ENCODE data around the gene KDM6A.
"Not testable (repeated sequence)": the region's sequence is repeated elsewhere in the genome, so short reads cannot be mapped to it uniquely, and the experiment has no call there.

Gene KDM6A

DNA sequence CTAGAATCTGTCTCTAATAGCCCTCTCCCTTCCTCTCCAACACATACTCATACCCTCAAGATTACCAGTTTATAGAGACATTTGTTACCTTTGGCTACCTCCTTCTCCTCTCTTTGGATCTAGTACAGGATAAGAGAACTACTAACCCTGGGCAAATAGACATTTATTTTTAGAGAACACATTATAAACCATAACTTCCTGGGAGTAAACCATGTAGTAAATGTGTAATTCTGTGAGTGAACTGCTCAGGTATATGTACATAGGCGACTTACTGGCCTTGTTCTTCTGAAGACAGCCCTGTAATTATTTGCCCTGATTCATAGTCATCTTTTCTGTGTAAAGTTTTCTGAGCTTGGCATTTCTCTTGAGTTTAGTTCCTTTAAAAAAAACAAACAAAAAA lies 94.2 kb downstream of the KDM6A start:
- no peak for DNase-seq

GRCh38 chrX:44970709-44971108 lies 97.7 kb downstream of the KDM6A start:
- no peak for DNase-seq

GRCh38 chrX:44971674-44972073 lies 98.7 kb downstream of the KDM6A start:
- no peak for DNase-seq

DNA sequence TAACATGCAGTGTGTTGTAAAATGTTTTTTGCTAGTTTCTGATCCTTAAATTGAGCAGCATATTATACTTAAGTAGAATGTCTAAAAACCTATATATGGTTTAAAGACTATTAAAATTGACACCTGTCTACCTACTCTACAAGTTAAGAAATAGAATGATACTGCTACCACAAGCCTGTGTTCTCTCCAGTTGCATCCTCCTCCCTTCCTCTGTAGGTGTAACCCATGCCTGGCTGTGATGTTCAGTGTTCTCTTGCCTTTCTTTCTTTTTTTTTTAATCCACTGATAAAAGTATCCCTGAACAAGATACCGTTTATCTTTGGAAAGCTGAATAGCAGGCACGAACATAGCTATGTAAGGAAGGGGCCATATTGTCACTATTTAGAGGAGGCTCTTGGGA lies 99.1 kb downstream of the KDM6A start:
- no peak for DNase-seq

DNA sequence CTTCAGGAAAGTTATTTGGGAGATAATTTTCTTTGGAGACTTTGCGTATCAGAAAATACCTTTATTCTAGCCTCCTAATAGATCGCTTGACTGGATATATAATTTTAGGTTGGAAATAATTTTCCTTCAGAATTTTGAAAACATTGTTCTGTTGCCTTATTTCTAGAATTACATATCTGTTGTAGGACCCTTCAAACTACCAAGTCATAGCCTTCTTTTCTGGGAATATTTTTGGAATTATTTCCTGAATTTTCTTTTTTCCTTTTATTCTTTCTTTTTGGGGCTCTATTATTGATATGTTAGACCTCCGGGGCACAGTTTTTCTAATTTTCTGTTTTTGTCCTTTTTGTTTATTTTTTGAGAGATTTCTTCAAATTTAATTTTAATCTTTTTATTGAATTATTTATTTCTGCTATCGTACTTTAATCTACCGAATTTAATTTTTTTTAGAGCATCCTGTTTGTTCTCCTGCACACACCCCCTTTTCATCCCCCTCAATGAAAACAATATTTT lies 100.5 kb downstream of the KDM6A start:
- DNase-seq, result no peak

DNA sequence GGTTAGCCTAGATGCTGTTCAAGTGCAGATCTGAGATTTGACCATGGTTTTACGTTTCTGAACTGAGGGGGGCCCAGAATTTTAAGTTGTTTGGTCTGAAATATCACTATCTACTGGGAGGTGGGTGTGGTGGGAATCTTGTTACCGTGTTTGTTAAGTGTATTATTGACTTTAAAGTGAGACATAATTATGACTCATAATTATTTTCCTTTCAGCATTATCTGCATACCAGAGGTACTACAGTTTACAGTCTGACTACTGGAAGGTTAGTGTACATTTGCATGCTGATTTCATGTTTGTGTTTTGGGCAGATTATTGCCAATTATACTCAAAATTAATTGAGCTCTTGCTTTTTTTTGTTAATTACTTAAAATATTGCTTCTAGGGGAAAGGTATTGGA lies 101.5 kb downstream of the KDM6A start:
- no peak for DNase-seq

DNA sequence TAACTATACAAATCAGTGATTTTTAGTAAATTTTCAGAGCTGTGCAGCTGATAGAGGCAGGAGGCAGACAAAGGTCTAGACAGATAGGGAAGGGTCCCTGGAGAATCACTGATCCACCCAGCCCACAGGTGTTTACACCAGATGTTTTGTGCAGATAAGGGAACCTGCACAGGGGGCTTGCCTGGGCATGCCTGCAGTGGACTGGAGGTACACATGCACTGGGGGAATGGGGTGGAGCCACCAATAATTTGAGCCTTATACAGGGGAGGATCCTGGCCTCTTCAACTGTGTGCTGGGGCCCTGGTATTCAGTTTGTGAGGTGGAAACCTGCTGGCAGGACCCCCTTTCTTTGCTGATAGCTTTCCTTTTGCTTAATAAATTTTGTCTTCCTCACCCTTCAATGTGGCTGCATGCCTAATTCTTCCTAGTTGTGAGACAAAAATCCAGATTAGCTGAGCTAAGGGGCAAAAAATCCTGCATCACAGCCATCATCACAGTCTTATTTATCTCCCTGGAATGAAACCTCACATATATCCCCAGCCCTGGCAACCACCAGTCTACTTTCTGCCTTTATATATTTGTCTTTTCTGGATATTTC lies 102.8 kb downstream of the KDM6A start:
- DNase-seq, result no peak

DNA sequence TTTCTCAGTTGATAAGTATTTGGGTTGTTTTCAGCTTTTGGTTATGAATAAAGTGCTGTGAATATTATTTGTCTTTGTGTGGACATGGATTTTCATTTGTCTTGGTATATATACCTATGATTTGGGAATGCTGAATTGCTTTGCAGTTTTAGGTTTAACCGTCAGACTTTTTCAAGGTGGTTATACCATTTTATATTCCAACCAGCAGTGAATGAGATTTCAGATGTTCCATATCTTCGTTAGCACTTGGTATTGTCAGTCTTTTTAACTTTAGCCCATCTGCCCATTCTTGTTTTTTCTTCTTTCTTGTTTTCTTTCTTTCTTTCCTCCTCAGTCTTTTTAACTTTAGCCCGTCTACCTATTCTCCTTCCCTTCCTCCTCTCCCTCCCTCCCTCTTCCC lies 106.0 kb downstream of the KDM6A start:
- DNase-seq, result no peak

GRCh38 chrX:44980403-44980802 lies 107.4 kb downstream of the KDM6A start:
- no peak for DNase-seq

GRCh38 chrX:44980883-44981282 lies 107.9 kb downstream of the KDM6A start:
- no peak for DNase-seq

- DNase-seq, result no peak
These were observed 117.2 kb downstream of the KDM6A start for GRCh38 chrX:44989995-44990770.

DNA sequence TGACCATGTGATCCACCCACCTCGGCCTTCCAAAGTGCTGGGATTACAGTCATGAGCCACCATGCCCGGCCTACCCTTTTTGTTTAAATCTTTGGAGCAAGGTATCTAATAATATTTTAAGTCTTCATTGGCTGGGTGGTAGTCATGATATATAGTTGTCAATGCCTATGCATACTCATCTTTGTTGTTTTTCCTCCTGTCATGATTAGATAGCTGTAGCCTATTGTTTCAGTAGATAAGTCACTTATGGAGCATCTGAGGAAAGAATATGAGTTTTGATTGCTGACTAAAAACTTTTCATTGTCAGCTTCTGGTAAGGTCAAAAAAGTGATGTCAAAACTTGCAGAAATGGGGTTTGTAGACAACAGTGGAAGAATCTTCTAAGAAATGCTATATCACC lies 119.8 kb downstream of the KDM6A start:
- DNase-seq, result no peak

GRCh38 chrX:44996277-44996676 lies 123.3 kb downstream of the KDM6A start:
- DNase-seq, result no peak

GRCh38 chrX:44997282-44997812 lies 124.4 kb downstream of the KDM6A start:
- no peak for DNase-seq

- no peak for DNase-seq
These were observed 124.9 kb downstream of the KDM6A start for GRCh38 chrX:44997888-44998287.

- not testable (repeated sequence) for DNase-seq
These were observed 126.2 kb downstream of the KDM6A start for GRCh38 chrX:44999237-44999636.

DNA sequence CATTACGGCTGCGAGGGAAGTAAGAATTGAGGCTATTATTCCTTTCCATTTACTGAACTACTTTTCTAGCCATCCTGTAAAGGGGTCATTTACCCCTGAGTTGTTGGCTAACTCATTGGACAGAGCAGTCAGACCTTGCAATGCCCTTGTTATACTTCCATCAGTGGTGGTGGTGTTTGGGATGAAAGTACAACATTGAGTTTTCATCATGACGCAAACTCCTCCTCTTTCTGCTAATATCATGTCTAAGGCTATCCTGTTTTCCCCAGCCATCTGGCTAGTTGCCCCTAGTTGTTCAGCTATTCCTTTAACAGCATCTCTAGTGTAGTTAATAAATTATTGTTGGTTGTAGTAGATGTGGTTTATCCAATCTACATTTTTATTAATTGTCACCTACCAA lies 126.9 kb downstream of the KDM6A start:
- not testable (repeated sequence) for DNase-seq

GRCh38 chrX:45001048-45001447 lies 128.1 kb downstream of the KDM6A start:
- DNase-seq, result no peak

GRCh38 chrX:45003085-45003484 lies 130.1 kb downstream of the KDM6A start:
- no peak for DNase-seq

- DNase-seq, result no peak
These were observed 133.2 kb downstream of the KDM6A start for GRCh38 chrX:45006002-45006800.

DNA sequence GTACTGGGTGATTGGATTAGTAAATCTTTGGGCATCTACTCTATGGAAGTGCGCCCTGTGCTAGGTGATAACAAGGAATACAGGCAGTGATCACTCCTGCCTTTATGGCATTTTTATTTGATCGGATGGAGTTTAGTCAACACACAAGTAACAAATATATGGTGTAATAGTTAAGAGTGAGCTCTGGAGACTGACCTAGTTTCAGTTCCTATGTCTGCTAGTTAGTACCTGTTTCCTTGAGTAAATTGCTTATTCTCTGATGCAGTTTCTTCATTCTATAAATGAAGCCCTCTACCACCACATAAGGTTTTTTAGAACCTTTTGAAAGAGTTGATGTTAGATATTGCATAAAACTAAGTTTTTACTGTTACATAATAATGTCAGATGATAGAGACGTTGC lies 134.6 kb downstream of the KDM6A start:
- DNase-seq, result no peak

- DNase-seq, result no peak
These were observed 136.5 kb downstream of the KDM6A start for GRCh38 chrX:45009371-45010000.

- no peak for DNase-seq
These were observed 138.1 kb downstream of the KDM6A start for GRCh38 chrX:45011131-45011530.

Measured in CD4-positive, alpha-beta T cell treated with Interleukin-6 for 4 hours (primary cell).